ENCODE measurements around the gene PDZRN3.
"Not testable (repeated sequence)": the region's sequence is repeated elsewhere in the genome, so short reads cannot be mapped to it uniquely, and the experiment has no call there.

The PDZRN3 gene

DNA sequence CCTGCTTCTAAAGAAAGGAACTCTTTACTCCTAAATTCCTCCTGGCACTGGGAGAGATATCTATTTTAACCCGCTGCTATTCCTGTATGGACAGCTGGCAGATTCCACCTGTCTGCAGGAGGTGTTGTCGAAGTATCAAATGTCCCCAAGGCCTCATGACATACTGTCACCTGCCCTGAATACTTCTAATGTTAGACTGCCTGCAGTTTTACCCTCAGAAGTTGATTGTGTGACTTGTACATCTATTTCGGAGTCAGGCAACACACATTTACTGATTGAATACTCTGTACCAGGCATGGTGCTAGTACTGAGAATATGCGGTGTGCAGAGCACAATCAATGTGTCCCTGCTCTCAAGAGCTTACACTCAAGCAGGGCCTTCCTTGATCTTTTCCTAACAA lies 38.6 kb downstream of the PDZRN3 start:
- no peak for DNase-seq

- DNase-seq: no peak
These were observed 39.9 kb downstream of the PDZRN3 start for GRCh38 chr3:73584873-73585272.

- no peak for DNase-seq
These were observed 42.2 kb downstream of the PDZRN3 start for GRCh38 chr3:73582535-73582934.

DNA sequence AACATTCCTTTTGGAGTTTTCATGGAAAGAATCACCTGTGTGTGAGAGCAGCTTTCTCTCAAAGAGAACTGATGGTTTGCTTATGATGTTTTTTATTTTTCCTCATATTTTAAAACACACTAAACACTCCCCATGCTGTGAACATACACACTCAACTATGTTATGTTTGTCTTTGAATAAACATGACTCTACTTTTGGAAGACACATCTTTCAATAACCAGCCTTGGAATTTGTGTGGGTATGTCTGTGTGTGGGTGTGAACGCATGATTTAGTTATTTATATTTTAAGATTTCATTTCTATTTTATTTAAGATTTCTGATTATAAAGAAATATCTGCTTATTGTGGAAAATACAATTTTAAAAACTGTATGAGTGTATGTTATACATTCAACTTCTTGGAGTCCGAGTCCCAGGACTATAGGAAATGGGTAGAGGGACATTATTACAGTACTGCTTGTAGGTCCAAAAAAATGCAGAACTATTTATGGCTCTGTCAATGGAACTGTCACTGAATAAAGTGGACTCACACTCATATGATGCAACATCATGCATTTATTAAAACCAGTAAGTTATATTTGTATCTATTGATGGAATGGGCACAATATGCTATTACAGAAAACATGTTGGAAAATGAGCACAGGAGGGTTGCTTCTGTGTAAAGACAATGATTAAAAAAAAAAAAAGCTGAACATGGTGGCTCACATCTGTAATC lies 43.5 kb downstream of the PDZRN3 start:
- DNase-seq: no peak

DNA sequence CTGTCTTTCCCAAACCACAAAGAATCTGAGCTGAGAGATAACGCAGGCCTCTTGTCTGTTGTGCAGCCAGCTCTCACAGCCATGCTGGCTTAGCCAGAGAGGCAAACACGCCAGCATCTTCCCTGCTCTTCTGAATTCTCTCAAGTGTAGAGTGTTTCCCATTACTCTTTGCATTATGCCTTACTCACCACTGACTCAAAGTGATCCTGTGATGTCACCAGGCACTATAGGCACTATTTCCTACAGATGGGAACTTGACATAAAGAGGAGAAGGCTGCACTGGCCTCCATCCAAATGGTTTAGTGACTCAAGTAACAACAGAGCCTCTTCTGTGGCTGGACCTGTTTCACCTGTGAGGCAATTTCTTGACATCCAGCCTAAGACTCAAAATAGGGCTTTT lies 44.4 kb downstream of the PDZRN3 start:
- no peak for DNase-seq

DNA sequence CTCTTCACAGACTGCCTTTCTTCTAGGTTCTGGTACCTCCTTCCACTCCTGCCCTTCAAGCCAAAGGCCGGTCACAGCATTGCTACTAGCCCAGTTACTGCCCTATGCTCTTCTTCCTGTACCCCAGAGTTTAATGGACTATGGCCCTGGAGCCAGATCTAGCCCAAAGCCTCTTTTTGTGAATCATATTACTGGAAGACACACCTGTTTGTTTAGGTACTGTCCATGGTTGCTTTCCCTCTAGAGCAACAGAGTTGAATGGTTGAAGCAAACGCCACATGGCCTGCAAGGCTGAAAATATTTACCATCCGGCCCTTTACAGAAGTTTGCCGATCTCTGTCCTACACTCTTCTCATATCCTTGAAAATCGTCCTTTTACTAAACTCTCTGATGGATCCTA lies 47.0 kb downstream of the PDZRN3 start:
- no peak for DNase-seq

DNA sequence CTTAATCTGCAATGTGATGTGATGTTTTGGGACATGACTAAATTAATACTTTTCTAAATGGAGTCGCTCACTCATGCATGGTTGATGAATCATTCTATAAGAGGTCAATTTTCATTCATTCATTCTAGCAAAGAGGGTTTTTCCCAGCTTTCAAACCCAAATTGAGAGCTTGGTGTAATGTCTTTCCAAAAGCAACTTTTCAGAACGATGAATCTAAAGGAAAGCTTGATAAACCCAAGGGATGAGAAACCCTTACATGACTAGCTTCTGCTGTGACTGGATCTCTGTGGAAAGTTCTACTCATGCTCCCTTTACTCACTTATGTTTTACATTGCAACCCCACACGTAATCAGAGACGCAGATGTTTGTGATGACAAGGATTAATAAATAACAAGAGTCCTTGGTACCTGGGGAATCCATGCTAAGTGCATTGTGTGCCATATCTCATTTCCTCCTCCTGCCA lies 47.7 kb downstream of the PDZRN3 start:
- no peak for DNase-seq

DNA sequence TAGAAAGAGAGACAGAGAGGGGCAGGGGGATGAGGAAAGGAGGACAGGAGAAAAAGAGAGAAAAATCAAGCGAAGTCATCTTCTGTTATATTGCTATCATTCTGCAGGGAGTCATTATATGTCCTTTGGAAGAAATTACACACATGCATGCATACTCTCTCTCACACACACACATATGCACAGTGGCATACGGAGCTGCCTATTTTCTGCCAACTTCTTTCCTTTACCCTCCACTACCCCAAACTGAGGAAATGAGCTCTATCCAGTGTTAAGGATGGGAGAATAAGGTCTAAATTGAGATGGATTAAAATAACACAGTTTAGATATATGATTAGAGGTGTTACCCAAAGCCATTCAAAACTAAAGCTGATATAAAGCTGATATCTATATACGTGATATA lies 48.8 kb downstream of the PDZRN3 start:
- DNase-seq: no peak

- DNase-seq: no peak
These were observed 49.2 kb downstream of the PDZRN3 start for GRCh38 chr3:73575519-73575918.

- no peak for DNase-seq
These were observed 51.5 kb downstream of the PDZRN3 start for GRCh38 chr3:73573204-73573603.

DNA sequence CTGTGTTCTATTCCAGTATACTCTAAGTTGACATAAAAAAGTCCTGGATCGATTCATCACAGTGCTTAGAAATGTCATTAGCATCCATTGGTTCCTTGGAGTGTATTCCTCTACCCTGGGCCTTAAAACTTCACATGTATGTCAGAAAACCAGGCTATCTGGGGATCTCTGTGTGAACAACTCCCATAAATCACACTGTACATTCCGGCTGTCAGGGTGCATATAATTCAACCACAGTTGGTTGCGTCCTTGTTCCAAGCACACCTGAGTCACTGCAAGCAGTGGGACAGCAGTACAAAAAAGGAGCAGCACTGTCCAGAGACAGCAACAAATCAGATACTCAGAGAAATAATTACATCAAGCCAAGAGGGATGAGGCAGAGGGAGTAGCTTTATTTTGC lies 52.4 kb downstream of the PDZRN3 start:
- DNase-seq: no peak

DNA sequence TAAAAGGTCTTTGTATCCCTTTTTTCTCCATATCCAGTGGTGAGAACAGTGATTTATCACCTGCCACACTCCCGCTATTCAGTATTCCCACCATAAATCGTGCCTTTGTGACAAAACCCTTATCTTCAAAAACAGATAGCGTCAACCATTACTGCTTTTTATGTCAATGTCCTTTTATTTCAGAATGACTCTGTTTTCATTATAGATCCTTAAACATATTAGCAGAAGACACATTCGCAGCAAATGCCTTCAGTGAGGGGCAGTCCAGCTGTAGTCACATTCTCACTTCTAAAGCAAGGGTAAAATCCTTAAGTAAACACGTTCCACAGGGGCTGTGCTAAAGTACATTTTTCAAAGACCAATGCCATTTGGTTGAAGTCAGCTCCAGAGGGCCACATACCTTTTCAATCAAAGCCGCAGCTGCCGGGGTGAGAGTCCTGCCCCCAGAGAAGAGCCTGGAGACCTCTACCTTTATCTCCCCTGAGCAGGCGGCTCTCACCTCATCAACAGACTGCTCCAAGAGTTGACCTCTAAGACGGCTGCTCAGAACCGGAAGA lies 53.4 kb downstream of the PDZRN3 start:
- no peak for DNase-seq

DNA sequence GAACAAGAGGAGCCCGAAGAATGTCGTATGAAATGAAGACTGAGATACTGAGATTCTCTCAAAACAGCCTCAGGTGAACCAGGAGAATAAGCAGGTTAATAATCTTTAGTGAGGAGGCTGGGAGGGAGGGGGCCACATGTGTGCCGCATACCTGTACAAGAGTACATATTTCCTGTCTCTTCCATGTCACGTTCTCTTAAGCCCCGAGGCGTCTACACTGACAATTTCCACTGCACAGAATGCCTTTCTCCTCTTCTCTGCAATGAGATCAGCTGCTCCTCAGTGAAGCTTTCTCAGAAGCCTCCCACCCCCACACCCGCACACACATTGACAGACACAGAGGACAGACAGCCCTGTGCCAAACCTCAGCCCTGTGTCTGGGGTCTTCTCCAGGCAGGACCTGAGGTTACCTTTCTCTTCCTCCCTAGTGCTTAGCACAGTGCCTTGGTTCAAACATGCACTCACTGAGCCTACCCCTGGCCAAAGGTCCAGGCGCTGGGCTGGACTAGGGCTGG lies 55.4 kb downstream of the PDZRN3 start:
- DNase-seq: no peak

DNA sequence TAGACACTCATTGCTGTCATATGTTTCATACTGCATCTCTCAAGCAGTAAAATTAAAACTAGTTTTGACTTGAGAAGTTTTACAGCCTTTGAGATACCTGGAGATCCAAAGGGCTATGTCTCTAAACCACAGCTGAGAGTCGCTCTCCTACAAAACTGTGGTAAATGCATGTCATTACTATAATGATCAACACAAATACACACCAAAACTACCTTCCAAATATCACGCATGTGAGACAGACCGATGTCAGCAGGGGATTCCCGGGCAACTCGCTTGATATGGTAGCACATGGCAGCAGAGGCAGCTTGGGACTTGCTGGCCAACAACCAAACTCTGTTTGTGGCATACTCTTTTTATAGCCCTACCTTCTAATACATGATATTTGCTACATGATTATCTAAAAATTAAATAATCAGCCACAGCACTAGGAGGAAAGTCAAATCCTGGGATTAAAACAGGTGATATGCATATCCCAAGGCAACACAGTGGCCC lies 56.3 kb downstream of the PDZRN3 start:
- no peak for DNase-seq

DNA sequence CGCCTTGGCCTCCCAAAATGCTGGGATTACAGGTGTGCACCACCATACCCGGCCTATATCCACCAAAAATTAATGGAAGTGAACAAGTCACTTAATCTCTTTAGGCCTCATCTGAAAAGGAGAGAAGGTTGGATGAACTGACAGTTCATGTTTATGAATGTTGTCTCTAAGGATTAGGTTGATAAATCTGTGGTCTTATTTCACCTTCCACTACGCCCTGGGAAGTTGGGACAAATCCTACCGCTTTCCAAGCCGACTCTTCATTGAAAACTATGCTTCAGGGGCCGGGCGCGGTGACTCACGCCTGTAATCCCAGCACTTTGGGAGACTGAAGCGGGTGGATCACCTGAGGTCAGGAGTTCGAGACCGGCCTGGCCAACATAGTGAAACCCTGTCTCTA lies 59.4 kb downstream of the PDZRN3 start:
- DNase-seq: not testable (repeated sequence)

GRCh38 chr3:73563896-73564582 lies 60.7 kb downstream of the PDZRN3 start:
- DNase-seq: no peak

GRCh38 chr3:73561494-73561893 lies 63.2 kb downstream of the PDZRN3 start:
- DNase-seq: no peak

GRCh38 chr3:73559749-73560148 lies 65.0 kb downstream of the PDZRN3 start:
- no peak for DNase-seq

DNA sequence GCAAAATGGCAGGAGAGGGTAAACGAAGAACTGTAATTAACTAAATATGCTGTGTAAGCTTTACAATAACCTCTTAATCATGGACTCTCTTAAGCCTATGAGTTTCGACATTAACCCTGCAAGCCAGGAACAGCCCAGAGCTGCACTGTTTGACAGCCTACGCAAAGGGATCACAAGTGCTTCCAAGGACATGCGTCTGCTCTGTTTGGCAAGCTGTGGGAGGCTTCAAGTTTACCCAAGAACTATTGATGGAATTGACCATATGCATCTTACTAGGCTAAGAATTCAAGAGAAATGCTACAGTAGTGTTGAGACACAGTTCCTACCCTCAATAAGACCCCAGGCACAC lies 66.0 kb downstream of the PDZRN3 start:
- DNase-seq: no peak

- no peak for DNase-seq
These were observed 66.6 kb downstream of the PDZRN3 start for GRCh38 chr3:73557986-73558726.

- DNase-seq: no peak
These were observed 68.0 kb downstream of the PDZRN3 start for GRCh38 chr3:73556520-73557372.

DNA sequence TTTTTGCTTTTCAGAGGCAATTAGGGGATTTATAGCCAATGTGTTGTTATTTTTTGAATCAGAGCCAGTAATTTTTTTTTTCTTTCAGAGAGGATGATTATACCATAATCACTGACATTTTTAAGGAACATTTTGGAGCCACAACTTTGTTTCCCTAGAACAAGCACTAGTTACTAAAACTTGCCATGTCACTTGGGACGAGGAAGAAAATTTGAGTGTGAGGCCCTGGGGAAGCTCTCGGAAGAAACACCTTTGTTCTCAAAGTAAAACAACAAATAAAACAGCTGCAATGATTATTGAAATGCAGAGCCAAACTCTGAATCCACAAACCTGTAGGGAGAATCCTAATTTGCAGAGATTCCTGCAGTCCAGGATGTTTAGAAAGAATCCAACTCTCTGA lies 69.7 kb downstream of the PDZRN3 start:
- DNase-seq: no peak
